ENCODE data around the gene CNKSR1. TPM values are rescaled to one million over a fixed set of nuclear protein-coding genes. Genes with fewer than 3 reads are reported as not detected.

Gene CNKSR1, protein sequence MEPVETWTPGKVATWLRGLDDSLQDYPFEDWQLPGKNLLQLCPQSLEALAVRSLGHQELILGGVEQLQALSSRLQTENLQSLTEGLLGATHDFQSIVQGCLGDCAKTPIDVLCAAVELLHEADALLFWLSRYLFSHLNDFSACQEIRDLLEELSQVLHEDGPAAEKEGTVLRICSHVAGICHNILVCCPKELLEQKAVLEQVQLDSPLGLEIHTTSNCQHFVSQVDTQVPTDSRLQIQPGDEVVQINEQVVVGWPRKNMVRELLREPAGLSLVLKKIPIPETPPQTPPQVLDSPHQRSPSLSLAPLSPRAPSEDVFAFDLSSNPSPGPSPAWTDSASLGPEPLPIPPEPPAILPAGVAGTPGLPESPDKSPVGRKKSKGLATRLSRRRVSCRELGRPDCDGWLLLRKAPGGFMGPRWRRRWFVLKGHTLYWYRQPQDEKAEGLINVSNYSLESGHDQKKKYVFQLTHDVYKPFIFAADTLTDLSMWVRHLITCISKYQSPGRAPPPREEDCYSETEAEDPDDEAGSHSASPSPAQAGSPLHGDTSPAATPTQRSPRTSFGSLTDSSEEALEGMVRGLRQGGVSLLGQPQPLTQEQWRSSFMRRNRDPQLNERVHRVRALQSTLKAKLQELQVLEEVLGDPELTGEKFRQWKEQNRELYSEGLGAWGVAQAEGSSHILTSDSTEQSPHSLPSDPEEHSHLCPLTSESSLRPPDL
- polyA plus RNA-seq (ENCODE audit: insufficient read length) = 4.2 TPM

- DNase-seq (ENCODE audit: low read depth) = no peak
These were observed at the start of gene CNKSR1 for GRCh38 chr1:26177182-26177684. CNKSR1 (plus strand) TSS chr1:26177491; CDS start chr1:26177548, 57 bp downstream.

DNA sequence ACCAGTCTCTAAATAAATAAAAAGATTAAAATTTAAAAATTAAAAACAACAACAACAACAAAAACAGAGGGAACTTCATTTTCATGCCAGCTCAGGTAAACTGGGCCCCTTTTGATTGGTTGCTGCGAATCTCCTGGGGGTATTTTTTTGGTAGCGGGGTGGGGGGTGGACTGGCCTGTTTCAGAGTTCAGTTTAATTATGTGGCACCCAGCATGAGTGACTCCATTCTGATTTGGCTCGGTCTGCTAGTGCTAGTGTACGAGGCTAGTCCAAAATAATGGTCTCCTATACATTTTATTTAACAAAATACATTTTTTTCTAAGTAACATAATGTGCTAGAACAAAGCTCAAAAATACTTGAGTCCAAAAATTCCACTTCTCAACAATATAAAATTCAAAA is 47.5 kb upstream of the CNKSR1 start:
- DNase-seq (ENCODE audit: low read depth) = no peak

- no peak for DNase-seq (ENCODE audit: low read depth)
These were observed 46.6 kb upstream of the CNKSR1 start for GRCh38 chr1:26130695-26131094.

DNA sequence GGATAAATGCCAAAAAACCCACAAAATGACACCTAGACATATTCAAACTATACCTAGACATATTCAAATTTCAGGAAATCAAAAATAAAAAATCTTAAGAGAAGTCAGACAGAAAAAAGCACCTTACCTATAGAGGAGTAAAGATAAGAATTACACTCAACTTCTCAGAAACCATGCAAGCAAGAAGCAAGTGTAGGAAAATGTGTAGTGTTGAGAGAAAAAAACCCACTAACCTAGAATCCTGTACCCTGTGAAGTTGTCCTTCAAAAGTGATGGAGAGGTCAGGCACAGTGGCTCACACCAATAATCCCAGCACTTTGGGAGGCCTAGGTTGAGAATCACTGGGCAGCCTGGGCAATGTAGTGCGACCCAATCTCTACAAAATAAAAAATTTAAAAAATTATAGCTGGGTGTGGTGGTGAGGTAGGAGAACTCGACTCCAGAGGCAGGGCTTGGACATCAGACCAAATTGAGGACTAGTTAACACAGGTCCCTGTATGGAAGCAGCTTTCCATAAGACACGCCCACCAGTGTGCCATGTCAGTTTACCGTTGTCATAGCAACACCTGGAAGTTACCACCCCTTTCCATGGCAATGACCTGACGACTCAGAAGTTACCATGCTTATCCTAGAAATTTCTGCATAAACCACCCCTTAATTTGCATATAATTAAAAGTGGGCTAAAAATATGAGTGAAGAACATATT is 45.0 kb upstream of the CNKSR1 start:
- DNase-seq (ENCODE audit: low read depth) = no peak

GRCh38 chr1:26132834-26133167 is 44.5 kb upstream of the CNKSR1 start:
- DNase-seq (ENCODE audit: low read depth) = no peak

DNA sequence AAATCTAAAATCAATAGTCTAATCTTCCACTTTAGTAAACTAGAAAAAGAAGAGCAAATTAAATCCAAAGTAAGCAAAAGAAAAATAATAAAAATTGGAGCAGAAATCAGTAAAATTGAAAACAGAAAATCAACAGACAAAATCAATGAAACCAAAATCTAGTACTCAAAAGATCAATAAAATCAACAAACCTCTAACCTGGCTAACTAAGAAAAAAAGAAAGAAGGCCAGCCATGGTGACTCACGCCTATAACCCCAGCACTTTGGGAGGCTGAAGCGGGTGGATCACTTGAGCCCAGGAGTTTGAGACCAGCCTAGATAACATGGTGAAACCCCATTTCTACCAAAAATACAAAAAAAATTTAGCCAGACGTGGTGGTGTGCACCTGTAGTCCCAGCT is 42.8 kb upstream of the CNKSR1 start:
- DNase-seq (ENCODE audit: low read depth) = no peak

- DNase-seq (ENCODE audit: low read depth) = no peak
These were observed 38.2 kb upstream of the CNKSR1 start for GRCh38 chr1:26138974-26139558.

DNA sequence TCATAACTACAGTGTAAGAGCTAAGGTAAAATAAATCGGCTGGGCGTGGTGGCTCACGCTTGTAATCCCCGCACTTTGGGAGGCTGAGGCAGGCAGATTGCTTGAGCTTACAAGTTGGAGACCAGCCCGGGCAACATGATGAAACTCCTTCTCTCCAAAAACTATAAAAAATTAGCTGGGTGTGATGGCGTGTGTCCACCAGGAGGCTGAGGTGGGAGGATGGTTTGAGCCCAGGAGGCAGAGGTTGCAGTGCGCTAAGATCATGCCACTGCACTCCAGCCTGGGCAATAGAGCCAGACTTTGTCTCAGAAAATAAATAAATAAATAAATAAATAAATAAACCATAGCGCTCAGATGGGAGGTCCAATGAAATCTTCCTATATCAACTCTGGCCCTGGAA is 35.1 kb upstream of the CNKSR1 start:
- no peak for DNase-seq (ENCODE audit: low read depth)

DNA sequence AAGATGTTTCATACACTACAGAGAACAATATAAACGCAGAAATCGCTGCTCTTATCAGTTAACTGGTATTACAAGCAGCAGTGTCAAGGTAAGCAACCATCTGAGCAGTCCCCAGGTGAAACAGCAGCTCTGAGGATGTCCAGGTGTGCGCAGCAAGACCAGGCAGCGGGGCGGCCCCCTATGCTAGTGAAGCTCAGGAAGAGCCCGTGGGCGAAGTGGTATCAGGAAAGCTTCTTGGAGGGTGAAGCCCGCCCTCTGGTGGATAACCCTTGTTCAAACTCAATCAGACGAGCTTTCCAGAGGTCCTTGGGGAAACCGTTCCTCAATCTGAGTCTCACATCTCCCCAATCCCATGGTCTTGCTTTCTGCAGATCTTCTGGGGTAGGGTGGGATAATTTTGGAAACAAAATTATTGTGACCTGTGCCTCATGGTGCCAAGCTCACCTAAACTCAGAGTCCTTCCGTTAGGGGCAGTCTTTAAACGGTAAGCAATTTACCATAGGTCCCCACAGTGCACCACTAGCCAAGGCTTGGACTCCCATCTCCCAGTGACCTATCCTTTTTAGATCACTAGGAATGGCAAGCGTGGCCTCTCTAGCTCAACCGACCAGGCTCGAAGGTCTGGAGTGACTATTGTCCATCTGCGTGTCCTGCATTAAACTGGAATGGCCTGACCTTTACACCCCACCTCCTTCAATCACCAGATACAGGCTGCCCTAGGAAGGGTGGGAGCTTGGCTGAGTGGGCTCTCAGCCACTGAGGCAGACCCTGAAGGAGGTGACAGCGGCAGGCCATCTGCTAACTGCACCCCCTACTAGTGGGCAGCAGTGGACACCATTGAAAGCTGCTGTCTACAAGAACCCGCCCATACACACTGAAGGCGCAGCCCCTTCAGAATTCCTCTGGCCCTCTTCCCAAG is 32.0 kb upstream of the CNKSR1 start:
- peak; percentile 57 for DNase-seq (ENCODE audit: low read depth)

GRCh38 chr1:26145960-26146294 is 31.4 kb upstream of the CNKSR1 start:
- no peak for DNase-seq (ENCODE audit: low read depth)

- no peak for DNase-seq (ENCODE audit: low read depth)
These were observed 28.4 kb upstream of the CNKSR1 start for GRCh38 chr1:26148887-26149286.

DNA sequence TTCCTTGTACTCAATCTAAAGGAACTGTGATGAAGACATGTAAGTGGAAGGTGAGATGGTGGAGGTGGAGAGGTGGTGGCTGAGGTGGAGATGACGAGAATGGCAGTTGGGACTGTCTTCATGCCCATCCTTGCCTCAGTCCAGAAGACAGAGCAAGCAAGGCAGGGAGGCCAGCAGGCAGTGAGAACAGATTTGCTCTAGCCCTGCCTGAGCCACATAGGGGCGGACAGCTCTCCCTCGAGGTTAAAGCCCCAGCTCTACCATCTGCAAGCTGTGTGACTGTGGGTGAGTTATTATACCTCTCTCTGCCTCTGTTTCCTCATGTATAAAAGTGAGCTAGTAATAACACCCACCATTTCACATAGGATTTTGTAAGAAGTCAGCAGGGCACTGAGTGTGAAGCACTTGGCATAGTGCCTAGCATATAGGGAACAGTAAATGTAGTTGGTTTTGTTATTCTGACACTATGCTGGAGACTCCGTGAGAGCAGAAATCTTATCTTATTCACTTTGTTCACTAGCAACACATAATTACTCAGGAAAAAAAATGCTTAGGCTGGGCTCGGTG is 23.2 kb upstream of the CNKSR1 start:
- DNase-seq (ENCODE audit: low read depth) = no peak

- DNase-seq (ENCODE audit: low read depth) = no peak
These were observed 22.5 kb upstream of the CNKSR1 start for GRCh38 chr1:26154750-26155149.

DNA sequence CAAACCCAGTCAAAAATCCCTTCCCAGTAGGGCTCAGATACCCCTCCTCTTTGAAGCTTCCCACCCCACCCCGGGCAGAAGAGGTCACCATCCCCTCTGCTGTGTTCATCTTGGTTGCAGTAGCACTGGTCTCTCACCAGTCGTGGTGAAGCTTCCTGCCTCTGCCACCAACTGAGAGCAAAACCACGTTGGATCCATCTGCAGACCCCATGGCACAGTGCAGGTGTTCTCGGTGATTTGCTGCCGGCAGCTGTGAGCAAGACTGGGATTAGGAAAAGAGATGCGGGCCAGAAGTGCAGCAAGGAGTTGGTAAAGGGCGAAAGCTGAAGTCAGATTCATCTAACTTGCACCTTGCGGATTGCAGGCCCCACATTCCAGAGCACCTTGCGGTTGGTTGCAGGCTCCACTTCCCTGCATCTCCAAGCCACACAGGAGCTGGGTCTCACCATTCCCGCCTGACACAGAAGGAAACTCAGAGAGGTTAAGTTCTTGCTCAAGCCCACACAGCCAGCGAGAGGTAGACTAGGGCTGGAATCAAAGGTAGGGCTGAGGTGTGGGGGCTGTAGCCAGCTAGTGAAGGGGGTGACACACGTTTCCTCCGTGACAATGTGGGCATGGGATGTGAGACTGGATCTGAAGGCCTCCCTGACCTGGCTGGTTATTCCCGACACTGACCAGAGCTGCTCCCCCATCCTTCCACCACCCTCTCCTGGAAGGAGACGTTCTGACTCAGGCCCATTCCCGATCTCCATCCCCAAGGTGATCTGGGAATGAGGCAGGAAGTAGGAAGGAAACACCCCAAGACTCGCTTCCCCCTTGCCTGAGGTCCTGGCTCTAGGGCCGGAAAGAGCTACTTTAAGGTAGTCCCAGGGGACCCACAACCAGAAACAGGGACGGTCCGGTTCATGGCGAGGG is 21.7 kb upstream of the CNKSR1 start:
- DNase-seq (ENCODE audit: low read depth) = no peak

DNA sequence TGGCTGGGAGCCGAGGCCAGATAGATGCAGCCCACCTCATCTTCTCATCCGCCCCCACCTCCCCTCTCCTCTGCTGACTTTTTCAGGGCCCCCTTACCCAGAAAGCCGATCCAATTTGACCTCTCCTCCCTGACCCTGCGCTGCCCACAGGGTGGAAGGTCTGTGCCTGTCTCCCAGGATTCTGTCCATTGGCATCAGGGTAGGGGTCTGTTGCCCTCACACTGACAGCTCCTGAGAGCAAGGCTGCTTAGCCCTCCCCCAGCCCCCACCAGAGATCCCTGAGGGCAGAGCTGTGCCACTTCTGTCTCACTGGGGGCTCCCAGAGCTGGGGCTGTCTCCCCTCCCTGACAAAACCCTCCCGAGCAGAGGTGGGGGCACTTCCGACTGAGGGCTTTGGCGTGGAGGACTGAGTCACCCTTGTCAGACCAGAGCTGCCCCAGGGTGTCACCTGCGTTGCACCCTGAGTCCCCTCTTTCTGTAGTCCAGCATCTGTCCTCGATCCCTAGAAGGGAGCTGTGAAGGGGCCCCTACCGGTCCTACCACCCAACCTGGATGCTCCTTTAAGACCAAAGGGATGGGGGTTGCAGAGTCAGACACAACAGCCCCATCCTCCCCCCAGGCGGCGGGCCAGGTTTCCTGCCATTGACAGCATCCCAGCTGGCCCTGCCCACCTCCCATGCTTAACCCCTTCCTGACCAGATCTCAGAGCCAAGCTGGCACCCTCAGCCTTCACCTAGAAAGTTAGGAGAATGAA is 20.8 kb upstream of the CNKSR1 start:
- no peak for DNase-seq (ENCODE audit: low read depth)

- DNase-seq (ENCODE audit: low read depth) = no peak
These were observed 18.9 kb upstream of the CNKSR1 start for GRCh38 chr1:26158271-26158907.

- no peak for DNase-seq (ENCODE audit: low read depth)
These were observed 18.2 kb upstream of the CNKSR1 start, which contains the start of gene FAM110D for GRCh38 chr1:26158908-26159742. FAM110D (plus strand) TSS chr1:26159079; CDS start chr1:26161292, 2,213 bp downstream.

DNA sequence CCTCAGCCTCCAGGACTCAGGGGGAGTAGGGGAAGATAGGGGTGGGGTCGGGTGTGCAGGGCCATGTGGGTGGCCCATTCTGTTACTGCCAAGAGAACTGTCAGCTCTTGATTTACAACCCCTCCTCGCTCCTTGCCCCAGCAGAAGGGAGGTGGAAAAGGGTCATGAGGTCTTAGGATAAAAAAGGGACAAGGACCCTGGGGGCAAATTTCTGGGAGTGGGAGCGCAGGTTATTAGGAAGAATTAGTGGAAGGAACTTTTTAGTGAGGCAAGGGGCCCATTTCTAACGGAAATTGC is 17.6 kb upstream of the CNKSR1 start:
- DNase-seq (ENCODE audit: low read depth) = no peak

Data from forelimb muscle (tissue), 1 donor.